ENCODE results near the gene MT1M.

The MT1M gene

GRCh38 chr16:56591377-56592060, 40.9 kb upstream of the MT1M start:
- H3K79me2 ChIP-seq (ENCODE audit: insufficient read depth, low read length) = no peaks in the 10 kb centered on the region
- H3F3A ChIP-seq (ENCODE audit: low read depth) = no peaks in the 10 kb centered on the region
- H3K27me3 ChIP-seq (ENCODE audit: insufficient read depth, low read length, poor library complexity, severe bottlenecking) = no peaks in the 10 kb centered on the region
- no peaks in the 10 kb centered on the region for H3K9me2 ChIP-seq (replicated peaks; ENCODE audit: low read depth, low read length)
- H3K9me3 ChIP-seq (ENCODE audit: insufficient read depth, low read depth, low read length) = no peaks in the 10 kb centered on the region
- no peak for TF ChIP-seq EZH2phosphoT487 (IDR thresholded peaks at IDR 0.05; ENCODE audit: borderline replicate concordance)
- TF ChIP-seq, protein P1, sequence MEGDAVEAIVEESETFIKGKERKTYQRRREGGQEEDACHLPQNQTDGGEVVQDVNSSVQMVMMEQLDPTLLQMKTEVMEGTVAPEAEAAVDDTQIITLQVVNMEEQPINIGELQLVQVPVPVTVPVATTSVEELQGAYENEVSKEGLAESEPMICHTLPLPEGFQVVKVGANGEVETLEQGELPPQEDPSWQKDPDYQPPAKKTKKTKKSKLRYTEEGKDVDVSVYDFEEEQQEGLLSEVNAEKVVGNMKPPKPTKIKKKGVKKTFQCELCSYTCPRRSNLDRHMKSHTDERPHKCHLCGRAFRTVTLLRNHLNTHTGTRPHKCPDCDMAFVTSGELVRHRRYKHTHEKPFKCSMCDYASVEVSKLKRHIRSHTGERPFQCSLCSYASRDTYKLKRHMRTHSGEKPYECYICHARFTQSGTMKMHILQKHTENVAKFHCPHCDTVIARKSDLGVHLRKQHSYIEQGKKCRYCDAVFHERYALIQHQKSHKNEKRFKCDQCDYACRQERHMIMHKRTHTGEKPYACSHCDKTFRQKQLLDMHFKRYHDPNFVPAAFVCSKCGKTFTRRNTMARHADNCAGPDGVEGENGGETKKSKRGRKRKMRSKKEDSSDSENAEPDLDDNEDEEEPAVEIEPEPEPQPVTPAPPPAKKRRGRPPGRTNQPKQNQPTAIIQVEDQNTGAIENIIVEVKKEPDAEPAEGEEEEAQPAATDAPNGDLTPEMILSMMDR (conservative IDR thresholded peaks at IDR 0.05; ENCODE audit: low read length) = no peak
- no peak overlapping the region for H3K4me2 ChIP-seq (ENCODE audit: low read depth, low read length, poor library complexity, severe bottlenecking)
- H3K4me3 ChIP-seq (ENCODE audit: low read length, poor library complexity, severe bottlenecking) = no peak overlapping the region
- H3K4me1 ChIP-seq (ENCODE audit: insufficient read depth, low read length, poor library complexity, severe bottlenecking) = peaks cover 5% of the 10 kb centered on the region
- peak overlapping the region; percentile 57 for H2AFZ ChIP-seq (ENCODE audit: low read length)
- no peak overlapping the region for H3K9ac ChIP-seq (ENCODE audit: low read depth, low read length, poor library complexity, severe bottlenecking)
- H4K20me1 ChIP-seq (ENCODE audit: insufficient read depth, low read length, poor library complexity, severe bottlenecking) = no peaks in the 10 kb centered on the region
- no peaks in the 10 kb centered on the region for H3K36me3 ChIP-seq (ENCODE audit: insufficient read depth, low read length)

GRCh38 chr16:56593573-56594291, 38.7 kb upstream of the MT1M start:
- no peaks in the 10 kb centered on the region for H3K27me3 ChIP-seq (ENCODE audit: insufficient read depth, low read length, poor library complexity, severe bottlenecking)
- TF ChIP-seq EZH2phosphoT487 (IDR thresholded peaks at IDR 0.05; ENCODE audit: borderline replicate concordance) = no peak
- TF ChIP-seq, protein P1 (conservative IDR thresholded peaks at IDR 0.05; ENCODE audit: low read length) = no peak
- no peak overlapping the region for H2AFZ ChIP-seq (ENCODE audit: low read length)
- no peak overlapping the region for H3K4me3 ChIP-seq (ENCODE audit: low read length, poor library complexity, severe bottlenecking)
- H3F3A ChIP-seq (ENCODE audit: low read depth) = no peaks in the 10 kb centered on the region
- no peaks in the 10 kb centered on the region for H3K9me3 ChIP-seq (ENCODE audit: insufficient read depth, low read depth, low read length)
- peaks cover 5% of the 10 kb centered on the region for H3K4me1 ChIP-seq (ENCODE audit: insufficient read depth, low read length, poor library complexity, severe bottlenecking)
- H3K9me2 ChIP-seq (replicated peaks; ENCODE audit: low read depth, low read length) = no peaks in the 10 kb centered on the region
- no peaks in the 10 kb centered on the region for H3K36me3 ChIP-seq (ENCODE audit: insufficient read depth, low read length)
- no peaks in the 10 kb centered on the region for H4K20me1 ChIP-seq (ENCODE audit: insufficient read depth, low read length, poor library complexity, severe bottlenecking)
- no peaks in the 10 kb centered on the region for H3K79me2 ChIP-seq (ENCODE audit: insufficient read depth, low read length)
- H3K4me2 ChIP-seq (ENCODE audit: low read depth, low read length, poor library complexity, severe bottlenecking) = no peak overlapping the region
- no peak overlapping the region for H3K9ac ChIP-seq (ENCODE audit: low read depth, low read length, poor library complexity, severe bottlenecking)

DNA sequence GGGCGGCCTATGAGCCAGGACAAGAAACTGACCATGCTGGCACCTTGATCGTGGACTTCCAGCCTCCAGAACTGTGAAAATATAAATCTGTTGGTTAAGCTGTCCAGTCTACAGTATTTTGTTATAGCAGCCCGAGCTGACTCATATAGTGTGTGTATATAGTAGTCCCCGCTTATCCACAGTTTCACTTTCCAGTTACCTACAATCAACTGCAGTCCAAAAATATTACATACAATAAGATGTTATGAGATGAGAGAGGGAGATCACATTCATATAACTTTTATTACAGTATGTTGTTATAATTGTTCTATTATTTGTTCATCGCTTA, 38.2 kb upstream of the MT1M start:
- no peak overlapping the region for H3K4me3 ChIP-seq (ENCODE audit: low read length, poor library complexity, severe bottlenecking)
- no peaks in the 10 kb centered on the region for H4K20me1 ChIP-seq (ENCODE audit: insufficient read depth, low read length, poor library complexity, severe bottlenecking)

More for the DNA sequence above, 38.2 kb upstream of the MT1M start:
- H3K9me3 ChIP-seq (ENCODE audit: insufficient read depth, low read depth, low read length) = no peaks in the 10 kb centered on the region
- H3F3A ChIP-seq (ENCODE audit: low read depth) = no peaks in the 10 kb centered on the region
- no peaks in the 10 kb centered on the region for H3K79me2 ChIP-seq (ENCODE audit: insufficient read depth, low read length)
- no peak overlapping the region for H3K4me2 ChIP-seq (ENCODE audit: low read depth, low read length, poor library complexity, severe bottlenecking)
- peaks cover 5% of the 10 kb centered on the region for H3K4me1 ChIP-seq (ENCODE audit: insufficient read depth, low read length, poor library complexity, severe bottlenecking)
- no peaks in the 10 kb centered on the region for H3K27me3 ChIP-seq (ENCODE audit: insufficient read depth, low read length, poor library complexity, severe bottlenecking)
- no peak for TF ChIP-seq EZH2phosphoT487 (IDR thresholded peaks at IDR 0.05; ENCODE audit: borderline replicate concordance)
- TF ChIP-seq, protein P1 (conservative IDR thresholded peaks at IDR 0.05; ENCODE audit: low read length) = no peak
- no peaks in the 10 kb centered on the region for H3K9me2 ChIP-seq (replicated peaks; ENCODE audit: low read depth, low read length)
- no peaks in the 10 kb centered on the region for H3K36me3 ChIP-seq (ENCODE audit: insufficient read depth, low read length)
- no peak overlapping the region for H2AFZ ChIP-seq (ENCODE audit: low read length)
- no peak overlapping the region for H3K9ac ChIP-seq (ENCODE audit: low read depth, low read length, poor library complexity, severe bottlenecking)

Measured in Loucy (cell line).